Smooth muscle cell of the pulmonary artery (primary cell): Measurements from ENCODE around the gene NCAM2. TPM values are rescaled to one million over a fixed set of nuclear protein-coding genes. Genes with fewer than 3 reads are reported as not detected.

Source experiments
- total RNA-seq: library from RNA; depleted of rRNA; stranded (reverse); fragments of >200 nt; gene quantifications from 2 replicates; pipeline ENCODE4 v1.2.3, GENCODE V29; 2014

Gene NCAM2
- 3.1 and 9.1 TPM in 2 replicates for total RNA-seq

GRCh38 chr21:20997636-20998455 lies at the start of gene NCAM2:
TSS of gene NCAM2 (plus strand) at chr21:20998409.

